GM23338 (cell line): ENCODE measurements around the gene CPLX1.
"Not testable (repeated sequence)": the region's sequence is repeated elsewhere in the genome, so short reads cannot be mapped to it uniquely, and the experiment has no call there.

Experiments used
- CREB1 ChIP-seq: fragments of 250-450 bp; sonication (Bioruptor Pico); IDR thresholded peaks from 2 replicates; pipeline ENCODE4 v1.5.0; 2020; ENCODE audit warnings: low read depth, mild to moderate bottlenecking, moderate library complexity
- EZH2 ChIP-seq: fragments of 200-600 bp; sonication (generic); IDR thresholded peaks from one replicate; pipeline ENCODE4 v1.8.0; 2017; ENCODE audit warnings: antibody characterized with exemption, mild to moderate bottlenecking, low read depth; ENCODE audit not compliant: unreplicated experiment
- EZH2phosphoT487 ChIP-seq: fragments of 200-600 bp; sonication (generic); IDR thresholded peaks from one replicate; pipeline ENCODE4 v1.8.1; 2018; ENCODE audit warnings: antibody characterized with exemption; ENCODE audit not compliant: unreplicated experiment
- JUNB ChIP-seq: IDR thresholded peaks from one replicate; pipeline ENCODE4 v1.6.1; 2016; ENCODE audit warnings: antibody characterized with exemption; ENCODE audit not compliant: unreplicated experiment
- NANOG ChIP-seq: IDR thresholded peaks from 2 replicates; pipeline ENCODE4 v1.6.1; 2016; ENCODE audit warnings: antibody characterized with exemption, borderline replicate concordance
- POLR2AphosphoS5 ChIP-seq: IDR thresholded peaks from 2 replicates; pipeline ENCODE4 v1.6.1; 2016; ENCODE audit warnings: antibody characterized with exemption, low read depth
- ZNF331 ChIP-seq: fragments of 250-450 bp; sonication (Bioruptor Pico); IDR thresholded peaks from 2 replicates; pipeline ENCODE4 v1.5.0; 2020; ENCODE audit warnings: low read depth, mild to moderate bottlenecking, moderate library complexity
- TF ChIP-seq, protein P1 (sequence below), 2 experiments: fragments of 200-600 bp in 1 of 2; sonication (generic) in 1 of 2; conservative IDR thresholded peaks; 2 replicates each; pipeline versions ENCODE4 v1.5.1 to v1.6.1; 2016 to 2017; ENCODE audit warnings: antibody characterized with exemption in 2 of 2, low read depth in 2 of 2, mild to moderate bottlenecking in 2 of 2, moderate library complexity in 1 of 2
- TF ChIP-seq, protein P2 (sequence below): IDR thresholded peaks from one replicate; pipeline ENCODE4 v1.6.1; 2018; ENCODE audit warnings: antibody characterized with exemption; ENCODE audit not compliant: unreplicated experiment
- TF ChIP-seq, protein P3 (sequence below): IDR thresholded peaks from 2 replicates; pipeline ENCODE4 v1.6.1; 2016; ENCODE audit warnings: antibody characterized with exemption

DNA sequence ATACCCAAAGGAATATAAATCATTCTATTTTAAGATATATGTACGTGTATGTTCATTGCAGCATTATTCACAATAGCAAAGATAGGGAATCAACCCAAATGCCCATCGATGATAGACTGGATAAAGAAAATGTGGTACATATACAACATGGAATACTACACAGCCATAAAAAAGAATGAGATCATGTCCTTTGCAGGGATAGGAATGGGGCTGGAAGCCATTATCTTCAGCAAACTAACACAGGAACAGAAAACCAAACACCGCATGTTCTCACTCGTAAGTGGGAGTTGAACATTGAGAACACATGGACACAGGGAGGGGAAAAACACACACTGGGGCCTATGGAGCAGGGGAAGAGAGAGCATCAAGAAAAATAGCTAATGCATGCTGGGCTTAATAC lies 18.9 kb downstream of the CPLX1 start:
- TF ChIP-seq, protein P1, sequence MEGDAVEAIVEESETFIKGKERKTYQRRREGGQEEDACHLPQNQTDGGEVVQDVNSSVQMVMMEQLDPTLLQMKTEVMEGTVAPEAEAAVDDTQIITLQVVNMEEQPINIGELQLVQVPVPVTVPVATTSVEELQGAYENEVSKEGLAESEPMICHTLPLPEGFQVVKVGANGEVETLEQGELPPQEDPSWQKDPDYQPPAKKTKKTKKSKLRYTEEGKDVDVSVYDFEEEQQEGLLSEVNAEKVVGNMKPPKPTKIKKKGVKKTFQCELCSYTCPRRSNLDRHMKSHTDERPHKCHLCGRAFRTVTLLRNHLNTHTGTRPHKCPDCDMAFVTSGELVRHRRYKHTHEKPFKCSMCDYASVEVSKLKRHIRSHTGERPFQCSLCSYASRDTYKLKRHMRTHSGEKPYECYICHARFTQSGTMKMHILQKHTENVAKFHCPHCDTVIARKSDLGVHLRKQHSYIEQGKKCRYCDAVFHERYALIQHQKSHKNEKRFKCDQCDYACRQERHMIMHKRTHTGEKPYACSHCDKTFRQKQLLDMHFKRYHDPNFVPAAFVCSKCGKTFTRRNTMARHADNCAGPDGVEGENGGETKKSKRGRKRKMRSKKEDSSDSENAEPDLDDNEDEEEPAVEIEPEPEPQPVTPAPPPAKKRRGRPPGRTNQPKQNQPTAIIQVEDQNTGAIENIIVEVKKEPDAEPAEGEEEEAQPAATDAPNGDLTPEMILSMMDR (conservative IDR thresholded peaks at IDR 0.05; ENCODE audit: low read depth in 2 of 2): not testable (repeated sequence)
- TF ChIP-seq CREB1, POLR2AphosphoS5, EZH2phosphoT487, ZNF331, EZH2, JUNB, NANOG: not testable (repeated sequence)
- TF ChIP-seq, protein P2, sequence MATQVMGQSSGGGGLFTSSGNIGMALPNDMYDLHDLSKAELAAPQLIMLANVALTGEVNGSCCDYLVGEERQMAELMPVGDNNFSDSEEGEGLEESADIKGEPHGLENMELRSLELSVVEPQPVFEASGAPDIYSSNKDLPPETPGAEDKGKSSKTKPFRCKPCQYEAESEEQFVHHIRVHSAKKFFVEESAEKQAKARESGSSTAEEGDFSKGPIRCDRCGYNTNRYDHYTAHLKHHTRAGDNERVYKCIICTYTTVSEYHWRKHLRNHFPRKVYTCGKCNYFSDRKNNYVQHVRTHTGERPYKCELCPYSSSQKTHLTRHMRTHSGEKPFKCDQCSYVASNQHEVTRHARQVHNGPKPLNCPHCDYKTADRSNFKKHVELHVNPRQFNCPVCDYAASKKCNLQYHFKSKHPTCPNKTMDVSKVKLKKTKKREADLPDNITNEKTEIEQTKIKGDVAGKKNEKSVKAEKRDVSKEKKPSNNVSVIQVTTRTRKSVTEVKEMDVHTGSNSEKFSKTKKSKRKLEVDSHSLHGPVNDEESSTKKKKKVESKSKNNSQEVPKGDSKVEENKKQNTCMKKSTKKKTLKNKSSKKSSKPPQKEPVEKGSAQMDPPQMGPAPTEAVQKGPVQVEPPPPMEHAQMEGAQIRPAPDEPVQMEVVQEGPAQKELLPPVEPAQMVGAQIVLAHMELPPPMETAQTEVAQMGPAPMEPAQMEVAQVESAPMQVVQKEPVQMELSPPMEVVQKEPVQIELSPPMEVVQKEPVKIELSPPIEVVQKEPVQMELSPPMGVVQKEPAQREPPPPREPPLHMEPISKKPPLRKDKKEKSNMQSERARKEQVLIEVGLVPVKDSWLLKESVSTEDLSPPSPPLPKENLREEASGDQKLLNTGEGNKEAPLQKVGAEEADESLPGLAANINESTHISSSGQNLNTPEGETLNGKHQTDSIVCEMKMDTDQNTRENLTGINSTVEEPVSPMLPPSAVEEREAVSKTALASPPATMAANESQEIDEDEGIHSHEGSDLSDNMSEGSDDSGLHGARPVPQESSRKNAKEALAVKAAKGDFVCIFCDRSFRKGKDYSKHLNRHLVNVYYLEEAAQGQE: not testable (repeated sequence)
- TF ChIP-seq, protein P3, sequence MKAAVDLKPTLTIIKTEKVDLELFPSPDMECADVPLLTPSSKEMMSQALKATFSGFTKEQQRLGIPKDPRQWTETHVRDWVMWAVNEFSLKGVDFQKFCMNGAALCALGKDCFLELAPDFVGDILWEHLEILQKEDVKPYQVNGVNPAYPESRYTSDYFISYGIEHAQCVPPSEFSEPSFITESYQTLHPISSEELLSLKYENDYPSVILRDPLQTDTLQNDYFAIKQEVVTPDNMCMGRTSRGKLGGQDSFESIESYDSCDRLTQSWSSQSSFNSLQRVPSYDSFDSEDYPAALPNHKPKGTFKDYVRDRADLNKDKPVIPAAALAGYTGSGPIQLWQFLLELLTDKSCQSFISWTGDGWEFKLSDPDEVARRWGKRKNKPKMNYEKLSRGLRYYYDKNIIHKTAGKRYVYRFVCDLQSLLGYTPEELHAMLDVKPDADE: not testable (repeated sequence)
